ENCODE measurements around the gene ANGPTL4.
A peak's percentile ranks its signal among the peaks of the same experiment; 100 is the strongest.
"Not testable (repeated sequence)": the region's sequence is repeated elsewhere in the genome, so short reads cannot be mapped to it uniquely, and the experiment has no call there.

The ANGPTL4 gene

DNA sequence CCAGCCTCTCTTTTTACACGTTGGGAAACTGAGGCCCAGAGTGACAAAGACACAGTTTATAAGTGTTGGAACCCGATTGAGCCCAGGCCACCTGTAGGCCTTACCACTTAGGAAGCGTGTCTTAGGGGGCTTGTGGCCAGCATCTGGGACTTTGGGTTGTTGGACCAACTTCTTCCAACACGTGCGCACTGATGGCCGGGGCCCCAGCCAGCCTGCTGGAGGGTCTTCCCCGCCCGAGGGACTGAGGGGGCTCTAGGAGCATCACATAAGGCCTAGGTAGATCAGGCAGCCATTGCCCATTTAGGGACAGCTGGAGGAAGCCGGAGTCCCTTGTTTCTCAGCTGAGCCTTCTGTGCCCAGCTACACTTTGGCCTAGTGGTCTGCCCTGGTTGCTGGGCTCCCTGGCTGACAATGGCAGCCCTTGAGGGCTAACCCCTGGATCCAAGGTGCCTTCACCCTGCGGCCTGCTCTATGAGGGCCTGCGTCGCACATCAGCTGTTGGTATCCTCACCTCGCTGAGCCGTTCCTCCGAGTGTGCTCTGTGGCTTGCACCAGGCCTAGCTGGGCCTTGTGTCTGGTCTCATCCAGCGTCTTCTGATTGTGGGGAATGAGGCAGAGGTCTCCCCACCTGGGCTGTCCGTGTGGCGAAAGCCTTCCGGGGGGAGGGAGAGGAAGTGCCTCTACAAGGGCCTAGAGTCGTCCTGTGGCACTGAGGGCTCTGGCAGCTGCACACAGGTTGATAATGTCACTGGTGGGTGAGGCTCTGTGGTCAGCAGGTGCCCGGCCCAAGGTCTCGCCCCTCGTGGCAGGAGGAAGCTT is 27.5 kb downstream of the ANGPTL4 start:
- DNase-seq: no peak

DNA sequence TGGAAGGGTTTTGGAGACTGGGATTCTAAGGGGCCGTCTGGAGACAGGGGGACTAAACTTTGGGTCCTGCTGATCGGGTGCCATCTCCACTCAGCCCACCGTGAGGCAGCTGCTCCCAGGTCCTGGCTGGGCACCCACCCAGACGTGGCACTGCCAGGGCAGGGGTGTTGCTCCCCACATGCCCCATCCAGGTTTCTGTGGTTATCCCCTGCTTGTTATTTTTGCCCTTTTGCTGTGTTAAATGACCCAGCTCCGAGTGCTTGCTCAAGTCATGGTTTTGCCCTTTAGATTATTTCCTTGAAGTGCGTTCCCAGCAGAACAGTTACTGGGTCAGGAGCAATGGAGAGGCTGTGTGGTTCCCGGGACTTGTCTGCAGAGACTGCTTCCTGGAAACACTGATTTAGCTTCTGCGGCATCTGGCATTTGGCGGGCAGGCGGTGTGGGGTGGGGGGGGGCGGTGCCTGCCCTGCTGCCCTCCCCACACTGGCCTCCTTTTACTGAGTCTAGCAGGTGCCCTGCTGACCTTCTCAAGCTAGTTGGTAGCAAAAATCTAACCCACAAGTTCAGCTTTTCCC is 28.1 kb downstream of the ANGPTL4 start:
- no peak for DNase-seq

DNA sequence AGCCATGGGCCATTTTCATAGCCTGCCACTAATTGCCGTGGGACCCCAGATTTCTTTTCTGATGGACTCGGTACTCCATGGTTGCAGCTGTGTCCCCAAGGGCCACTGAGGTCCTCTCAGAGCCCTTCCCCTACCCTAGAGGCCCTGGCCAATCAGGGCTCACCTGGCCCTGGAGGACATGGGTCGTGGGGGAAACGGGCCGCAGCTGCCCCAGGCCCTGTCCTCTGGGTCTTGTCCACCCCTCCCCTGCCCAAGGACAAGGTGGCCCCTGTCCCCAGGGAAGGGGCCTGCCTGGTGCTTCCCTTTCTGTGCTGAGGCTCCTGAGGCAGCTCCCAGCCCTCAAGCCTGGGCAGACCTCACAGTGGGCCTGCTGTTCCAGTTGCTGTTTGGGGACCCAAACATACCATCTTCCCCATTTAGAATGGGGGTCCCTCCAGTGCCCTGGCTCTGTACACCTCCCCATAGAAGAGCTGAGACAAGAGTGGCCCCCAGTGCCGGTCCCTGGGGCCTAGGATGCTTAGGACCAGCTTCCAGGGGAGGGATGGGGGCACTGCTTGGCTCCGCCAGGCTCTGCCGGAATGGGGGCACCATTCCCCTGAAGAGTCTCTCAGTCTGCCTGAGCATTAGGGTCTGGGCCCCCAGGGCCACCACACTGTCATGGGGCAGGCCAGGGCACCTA is 29.4 kb downstream of the ANGPTL4 start:
- no peak for DNase-seq

DNA sequence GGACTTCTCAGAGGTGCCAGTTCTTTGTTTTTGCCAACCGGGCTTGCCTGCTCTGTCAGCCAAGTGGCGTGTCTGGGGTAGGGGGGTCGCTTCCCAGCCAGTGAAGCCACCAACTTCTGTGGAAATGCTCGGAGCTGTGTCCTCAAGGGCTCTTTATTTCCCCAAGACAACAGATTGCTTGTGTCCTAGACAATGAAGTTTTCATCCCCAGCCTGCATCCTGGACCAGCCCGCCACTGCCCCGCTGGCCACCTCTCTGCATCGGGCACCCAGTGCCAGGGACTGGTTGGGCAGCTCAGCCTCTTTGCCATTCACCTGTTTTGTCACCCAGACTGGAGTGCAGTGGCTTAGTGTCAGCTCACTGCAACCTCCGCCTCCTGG is 29.9 kb downstream of the ANGPTL4 start:
- DNase-seq: no peak

DNA sequence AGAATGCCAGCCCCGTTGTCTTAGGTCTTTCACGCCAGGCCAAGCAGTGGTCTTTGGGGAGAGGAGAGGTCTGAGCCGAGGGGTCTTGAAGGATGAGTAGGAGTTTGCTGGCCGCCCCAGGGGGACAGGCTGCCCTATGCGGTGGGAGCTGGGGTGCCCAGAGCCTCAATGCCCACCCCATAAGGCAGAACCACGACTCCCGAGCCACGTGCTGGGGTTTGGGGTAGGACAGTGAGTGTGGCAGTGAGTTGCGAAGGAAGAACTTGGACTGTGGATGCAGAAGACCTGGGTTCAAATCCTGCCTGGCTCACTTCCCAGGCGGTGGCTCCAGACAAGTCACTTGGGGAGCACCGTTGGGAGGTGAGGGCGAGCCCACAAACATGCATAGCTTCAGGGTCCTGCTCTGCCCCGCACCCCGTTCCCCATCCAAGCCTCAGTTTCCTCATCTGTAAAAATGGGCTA is 31.7 kb downstream of the ANGPTL4 start:
- DNase-seq: no peak

DNA sequence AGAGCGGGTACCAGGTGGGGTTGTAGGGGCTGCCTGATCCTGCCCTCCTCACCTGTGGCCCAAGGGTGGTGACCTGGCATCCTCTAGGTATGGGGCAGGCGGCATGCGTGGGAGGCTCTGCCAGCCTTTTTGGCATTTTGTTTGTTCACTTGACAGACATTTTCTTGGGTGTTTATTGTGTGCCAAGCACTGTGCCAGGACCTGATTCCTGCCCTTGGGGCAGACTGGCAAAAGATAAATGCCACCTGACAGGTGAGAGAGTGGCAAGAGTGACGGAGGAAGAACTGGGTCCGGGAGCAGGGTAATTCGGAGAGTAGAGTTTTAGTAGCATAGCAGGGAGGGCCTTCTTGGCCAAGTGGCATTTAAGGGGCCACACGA is 32.2 kb downstream of the ANGPTL4 start:
- no peak for DNase-seq

DNA sequence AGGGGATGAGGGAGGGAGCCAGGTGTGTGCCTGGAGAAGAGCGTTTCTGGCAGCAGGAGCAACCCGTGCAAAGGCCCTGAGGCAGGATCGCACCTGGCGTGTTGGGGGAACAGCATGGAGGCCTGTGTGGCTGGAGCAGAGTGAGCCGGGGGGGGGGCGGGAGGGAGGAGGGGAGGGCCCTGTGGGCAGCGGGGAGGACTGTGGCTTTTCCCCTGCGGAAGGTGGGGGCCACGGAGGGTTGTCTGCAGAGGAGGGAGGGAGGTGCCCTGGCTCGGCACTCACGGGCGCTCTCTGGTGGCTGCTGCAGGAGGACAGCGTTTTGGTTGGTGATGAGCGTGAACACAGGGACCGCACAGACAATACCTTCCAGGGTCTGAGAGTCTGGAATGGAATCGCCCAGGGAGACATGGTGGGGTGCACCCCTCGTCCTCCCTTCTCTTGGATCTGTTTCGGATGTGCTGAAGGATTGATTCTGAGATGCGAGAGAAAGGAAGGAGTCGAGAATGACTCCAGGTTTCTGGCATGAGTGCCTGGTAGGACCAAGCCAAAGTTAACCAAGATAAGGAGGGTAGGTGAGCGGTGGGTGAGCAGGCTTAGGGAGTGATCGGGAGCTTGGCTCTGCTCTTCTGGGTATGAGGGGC is 32.7 kb downstream of the ANGPTL4 start:
- DNase-seq: peak; percentile 64

DNA sequence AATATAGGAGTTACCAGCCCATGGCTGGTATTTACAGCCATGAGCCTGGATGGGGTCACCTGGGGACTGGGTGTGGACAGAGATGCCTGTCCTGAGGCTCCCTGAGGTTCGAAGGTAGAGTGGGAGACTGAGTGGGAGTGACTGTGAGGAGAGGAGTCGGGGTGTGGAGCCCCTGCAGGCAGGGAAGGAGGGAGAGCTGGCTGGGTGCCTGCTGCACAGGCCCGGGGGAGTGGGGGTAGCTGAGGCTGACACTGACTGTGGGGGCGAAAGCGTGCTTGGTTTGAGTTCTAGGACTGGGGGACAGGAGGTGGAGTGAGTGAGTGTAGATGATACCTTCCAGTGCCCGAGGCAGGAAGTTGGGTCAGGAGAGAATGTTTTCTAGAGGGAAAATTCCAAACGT is 33.3 kb downstream of the ANGPTL4 start:
- DNase-seq: no peak

DNA sequence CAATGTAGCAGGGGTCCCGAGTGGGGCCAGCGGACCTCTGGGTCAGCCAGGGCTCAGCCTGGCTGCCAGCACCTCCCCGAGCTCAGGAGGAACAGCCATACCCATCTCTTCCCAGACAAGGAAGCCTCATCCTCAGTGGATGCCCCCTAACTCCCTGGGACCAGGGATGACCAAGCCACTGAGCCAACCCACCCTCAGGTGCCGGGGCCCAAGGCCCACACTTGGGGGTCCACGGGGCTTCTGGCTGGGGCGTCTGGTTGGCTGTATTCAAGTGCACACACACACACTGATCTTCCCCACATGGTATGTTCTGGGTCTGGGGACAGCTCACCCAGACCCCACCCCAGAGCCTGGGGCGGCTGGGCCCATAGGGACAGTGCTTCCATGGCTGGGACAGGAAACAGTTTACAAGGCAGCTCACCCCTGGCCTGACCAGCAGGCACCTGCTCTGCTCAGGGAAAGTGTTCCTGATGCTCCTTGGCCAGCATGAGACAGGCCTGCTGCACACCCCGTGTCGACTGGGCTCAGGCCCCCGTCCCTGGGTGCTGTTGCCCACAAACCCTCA is 33.9 kb downstream of the ANGPTL4 start:
- DNase-seq: no peak

DNA sequence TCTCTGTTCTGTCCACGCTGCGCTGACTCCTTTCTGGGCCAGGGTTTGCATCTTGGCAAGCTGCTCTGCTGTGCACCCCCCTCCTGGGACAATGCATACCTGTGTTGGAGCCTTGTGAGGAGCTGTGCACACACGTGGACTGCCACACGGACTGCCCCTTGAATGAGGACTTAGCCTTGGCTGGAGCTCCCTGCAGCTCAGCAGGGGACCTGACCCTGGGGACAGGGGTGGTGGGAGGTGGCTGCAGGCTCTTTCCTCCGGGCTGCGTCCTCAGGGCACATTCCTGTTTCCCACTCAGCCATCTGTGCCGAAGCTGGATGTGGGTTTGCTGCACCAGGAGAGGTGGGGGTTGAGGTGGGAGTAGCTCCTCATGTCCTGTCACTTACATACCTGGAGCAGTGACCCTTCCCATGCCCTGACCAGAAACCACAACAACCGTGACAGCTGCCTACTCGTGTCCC is 34.4 kb downstream of the ANGPTL4 start:
- no peak for DNase-seq

DNA sequence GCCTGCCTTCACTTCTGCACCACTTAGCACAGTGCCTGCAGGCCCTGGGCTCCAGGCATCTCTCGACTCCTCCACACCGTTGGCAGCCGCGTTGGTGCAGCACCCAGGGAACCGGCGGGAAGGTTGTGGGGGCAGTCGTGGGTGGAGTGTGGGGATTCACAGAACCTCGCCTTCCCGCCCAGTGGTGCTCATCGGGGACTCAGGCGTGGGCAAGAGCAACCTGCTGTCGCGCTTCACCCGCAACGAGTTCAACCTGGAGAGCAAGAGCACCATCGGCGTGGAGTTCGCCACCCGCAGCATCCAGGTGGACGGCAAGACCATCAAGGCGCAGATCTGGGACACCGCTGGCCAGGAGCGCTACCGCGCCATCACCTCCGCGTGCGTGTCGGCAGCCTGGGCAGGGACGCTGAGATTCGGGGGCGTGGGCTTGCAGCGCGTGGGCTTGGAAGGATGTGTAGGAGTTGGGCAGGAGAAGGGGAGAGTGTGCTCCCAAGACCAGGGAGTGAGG is 35.8 kb downstream of the ANGPTL4 start:
- DNase-seq: no peak

DNA sequence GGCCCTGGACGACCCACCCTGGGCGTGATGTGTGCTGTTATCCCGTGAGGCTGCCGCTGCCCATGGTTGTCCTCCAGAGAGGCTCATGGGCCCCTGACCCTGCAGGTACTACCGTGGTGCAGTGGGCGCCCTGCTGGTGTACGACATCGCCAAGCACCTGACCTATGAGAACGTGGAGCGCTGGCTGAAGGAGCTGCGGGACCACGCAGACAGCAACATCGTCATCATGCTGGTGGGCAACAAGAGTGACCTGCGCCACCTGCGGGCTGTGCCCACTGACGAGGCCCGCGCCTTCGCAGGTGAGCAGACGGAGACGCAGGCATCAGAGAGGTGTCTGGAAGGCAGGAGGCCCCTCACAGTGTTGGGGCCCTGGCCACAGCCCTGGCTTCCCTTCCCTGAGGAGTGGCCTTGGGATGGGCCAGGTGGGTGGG is 38.0 kb downstream of the ANGPTL4 start:
- no peak for DNase-seq

DNA sequence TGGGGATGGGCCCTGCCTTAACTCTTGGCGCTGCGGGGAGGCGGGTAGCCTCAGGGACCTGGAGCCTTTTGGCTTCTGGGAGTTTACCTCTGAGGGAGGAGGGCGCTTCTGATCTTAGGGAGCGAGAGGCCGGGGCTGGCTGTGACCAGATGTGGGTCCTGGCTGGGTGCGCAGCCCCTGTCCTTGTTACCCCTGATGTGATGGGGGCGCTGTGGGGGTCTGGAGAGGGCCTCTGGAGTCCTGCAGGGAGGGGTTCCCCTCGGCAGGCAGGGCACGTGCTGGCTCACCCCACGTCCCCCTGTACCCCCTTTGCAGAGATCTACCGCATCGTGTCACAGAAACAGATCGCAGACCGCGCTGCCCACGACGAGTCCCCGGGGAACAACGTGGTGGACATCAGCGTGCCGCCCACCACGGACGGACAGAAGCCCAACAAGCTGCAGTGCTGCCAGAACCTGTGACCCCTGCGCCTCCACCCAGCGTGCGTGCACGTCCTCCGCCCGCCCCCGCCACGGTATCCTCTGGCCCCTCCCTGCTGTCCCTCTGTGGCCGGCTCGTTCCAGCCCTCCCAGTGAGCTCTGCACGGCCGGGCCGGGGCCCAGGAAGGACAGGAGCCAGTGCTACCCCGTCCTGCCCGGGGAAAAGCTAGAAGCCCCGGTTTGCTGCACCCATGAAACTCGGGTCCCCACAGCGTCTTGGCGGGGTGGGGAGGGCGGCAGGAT is 39.3 kb downstream of the ANGPTL4 start:
- DNase-seq: no peak

DNA sequence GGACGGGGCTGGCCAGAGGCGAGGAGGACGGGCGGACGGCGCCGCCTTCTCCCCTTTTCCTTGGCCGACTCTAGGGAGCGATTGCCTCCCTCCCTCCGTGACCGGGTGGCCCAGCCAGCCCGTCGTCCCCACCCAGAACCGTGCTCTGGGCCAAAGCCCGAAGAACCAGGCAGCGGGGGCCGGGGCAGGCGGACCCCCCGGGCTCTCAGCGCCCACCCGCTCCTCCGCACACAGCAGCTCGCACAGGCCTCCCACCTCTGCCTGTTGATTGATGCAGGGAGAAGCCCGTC is 39.8 kb downstream of the ANGPTL4 start:
- DNase-seq: no peak

DNA sequence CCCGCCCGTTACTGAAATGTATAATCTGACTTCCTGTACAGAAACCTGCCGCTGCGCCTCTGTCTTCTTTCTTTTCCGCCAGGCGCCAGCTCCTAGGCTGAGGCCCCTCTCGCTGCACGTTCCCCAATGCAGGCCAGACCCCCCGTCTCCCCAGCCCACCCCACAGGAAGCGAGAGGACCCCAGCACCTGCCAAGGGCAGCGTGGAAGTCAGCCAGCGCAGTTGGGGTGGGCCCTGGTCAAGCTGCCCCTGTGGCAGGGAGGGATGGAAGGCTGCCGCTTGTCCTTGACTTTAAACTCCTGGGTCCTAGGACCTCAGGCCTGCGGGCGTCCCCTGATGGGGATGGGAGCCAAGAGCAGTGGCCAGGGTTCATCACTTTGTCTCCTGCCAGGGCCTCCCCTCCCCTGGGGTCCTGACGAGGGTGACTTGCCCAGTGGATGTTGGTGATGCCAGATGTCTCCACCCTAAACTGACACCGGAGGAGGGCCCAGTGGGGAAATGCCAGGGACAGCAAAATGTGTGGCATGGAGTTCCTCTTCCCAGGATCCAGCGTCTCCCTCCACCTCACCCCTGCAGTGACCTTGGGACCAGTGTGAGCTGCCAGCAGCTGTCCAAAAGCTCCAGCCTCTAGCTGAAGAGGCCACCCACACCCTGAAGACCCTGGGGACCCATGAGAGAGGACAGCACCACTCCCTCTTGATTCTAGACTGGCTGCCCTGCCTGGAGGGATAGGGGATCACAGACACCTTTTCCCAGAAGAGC is 40.6 kb downstream of the ANGPTL4 start:
- DNase-seq: no peak

DNA sequence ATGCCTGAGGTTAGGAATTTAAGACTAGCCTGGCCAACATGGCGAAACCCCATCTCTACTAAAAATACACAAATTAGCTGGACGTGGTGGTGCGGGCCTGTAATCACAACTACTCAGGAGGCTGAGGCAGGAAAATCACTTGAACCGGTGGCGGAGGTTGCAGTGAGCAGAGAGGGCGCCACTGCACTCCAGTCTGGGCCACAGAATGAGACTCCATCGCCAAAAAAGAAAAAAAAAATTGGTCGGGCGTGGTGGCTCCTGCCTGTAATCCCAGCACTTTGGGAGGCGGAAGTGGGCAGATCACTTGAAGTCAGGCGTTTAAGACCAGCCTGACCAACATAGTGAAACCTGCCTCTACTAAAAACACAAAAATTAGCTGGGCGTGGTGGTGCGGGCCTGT is 46.8 kb downstream of the ANGPTL4 start:
- DNase-seq: not testable (repeated sequence)

DNA sequence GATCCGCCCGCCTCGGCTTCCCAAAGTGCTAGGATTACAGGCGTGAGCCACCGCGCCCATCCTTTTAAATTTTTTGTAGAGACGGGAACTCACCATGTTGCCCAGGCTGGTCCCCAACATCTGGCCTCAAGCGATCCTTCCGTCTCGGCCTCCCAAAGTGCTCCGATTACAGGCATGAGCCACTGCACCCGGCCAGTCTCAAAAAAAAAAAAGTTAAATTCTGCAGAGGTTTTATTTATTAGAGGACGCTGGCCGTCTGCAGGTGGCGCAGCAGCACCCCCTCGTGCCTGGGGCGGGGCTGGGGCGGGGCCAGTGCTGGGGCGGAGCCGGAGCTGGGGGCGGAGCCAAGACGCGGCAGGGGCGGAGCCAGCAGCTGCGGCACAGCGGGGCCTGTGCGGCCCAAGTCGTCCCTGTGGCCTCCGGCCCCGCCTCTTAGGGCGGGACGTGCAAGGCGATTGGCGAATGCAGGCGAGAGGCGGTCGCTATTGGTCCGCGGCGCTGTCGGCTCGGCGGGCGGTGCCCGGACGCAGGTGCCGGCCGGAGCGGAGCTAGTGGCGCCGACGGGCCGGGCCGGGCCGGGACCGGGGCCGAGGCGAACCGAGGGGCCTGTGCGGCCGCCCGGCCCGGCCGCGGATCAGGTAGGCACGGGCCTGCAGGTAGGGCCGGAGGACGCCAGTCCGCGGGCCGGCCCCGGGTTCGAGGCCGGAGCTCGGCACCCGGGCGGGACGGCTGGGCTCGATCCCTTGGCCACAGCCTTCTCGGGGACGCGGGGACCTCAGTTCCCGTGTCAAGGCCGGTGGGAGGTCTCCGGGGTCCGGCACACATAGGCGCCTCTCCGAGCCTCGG is 49.1 kb downstream of the ANGPTL4 start, which contains the start of gene MARCHF2:
MARCHF2 (plus strand) TSS at position 523 of the 846 bp plus-strand sequence. CDS start 8,536 bp downstream, outside the sequence.
- peak; percentile 95 for DNase-seq

DNA sequence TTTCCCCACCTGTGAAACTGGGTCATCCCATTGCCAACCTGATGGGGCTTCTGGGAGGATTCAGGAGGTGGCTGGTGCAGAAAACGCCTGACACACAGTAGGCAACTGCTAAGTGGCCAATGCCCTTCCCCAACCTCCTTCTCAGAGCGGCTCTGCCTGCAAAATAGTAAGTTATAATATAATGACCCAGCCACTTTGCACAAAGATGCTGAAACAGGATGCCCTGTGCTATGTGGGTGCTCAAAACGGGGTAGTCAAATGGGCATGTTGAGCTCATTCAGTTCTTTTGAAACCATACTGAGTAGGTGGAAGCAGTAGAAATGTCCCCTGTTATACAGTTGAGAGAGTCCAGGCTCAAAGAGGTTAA is 49.7 kb downstream of the ANGPTL4 start:
- DNase-seq: no peak

DNA sequence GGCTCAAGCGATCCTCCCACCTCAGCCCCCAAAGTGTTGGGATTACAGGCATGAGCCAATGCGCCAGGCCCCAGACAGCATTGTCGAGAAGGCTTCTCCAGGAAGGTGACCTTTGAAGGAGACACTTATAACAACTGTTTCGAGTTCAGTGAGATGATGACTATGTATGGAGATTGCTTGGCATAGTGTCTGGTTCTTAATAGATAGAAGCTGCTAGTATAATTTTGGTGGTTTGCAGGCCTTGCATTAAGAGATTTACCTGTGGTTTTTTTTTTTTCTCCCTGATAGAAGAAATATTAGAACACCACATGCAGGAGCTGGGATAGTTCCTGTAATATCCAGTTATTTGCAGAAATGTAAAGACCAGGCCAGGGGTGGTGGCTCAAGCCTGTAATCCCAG is 52.8 kb downstream of the ANGPTL4 start:
- DNase-seq: no peak

Measured in stimulated activated CD4-positive, alpha-beta T cell treated with anti-CD3 and anti-CD28 coated beads, Interleukin-12 subunit alpha, Interleukin-12 subunit beta, amount 100 ng/mL, for 4 hours (primary cell).